ENCODE data around the gene BANP. TPM values are rescaled to one million over a fixed set of nuclear protein-coding genes. Genes with fewer than 3 reads are reported as not detected.
"Not testable (repeated sequence)": the region's sequence is repeated elsewhere in the genome, so short reads cannot be mapped to it uniquely, and the experiment has no call there.

The BANP gene
- total RNA-seq, 1 experiment from 2014 or later, result 37.2 TPM

- Histone ChIP-seq H3K4me2 (ENCODE audit: low read length) (no peak overlapping the region), H3K36me3 (ENCODE audit: control insufficient read depth in 1 of 2, insufficient read depth in 2 of 2, low read length in 2 of 2) (peaks cover 0 to 10% of the 10 kb centered on the region in 2 experiments; a peak in 2 of 4 replicates), H3K79me2 (ENCODE audit: insufficient read depth, low read length) (no peaks in the 10 kb centered on the region), H3K9ac (ENCODE audit: low read length) (no peak overlapping the region), H3K27me3 (ENCODE audit: insufficient read depth, low read length) (no peaks in the 10 kb centered on the region), H3K4me1 (ENCODE audit: control insufficient read depth in 1 of 2, insufficient read depth in 2 of 2, low read length in 2 of 2) (no peaks in the 10 kb centered on the region), H3K9me2 (ENCODE audit: insufficient read depth) (no peaks in the 10 kb centered on the region), H3K9me3 (ENCODE audit: control insufficient read depth in 1 of 2, insufficient read depth in 1 of 2, low read depth in 1 of 2, low read length in 2 of 2) (no peaks in the 10 kb centered on the region; a peak in 1 of 4 replicates), H3K4me3 (replicated peaks in 1 of 2; ENCODE audit: low read depth in 1 of 2, low read length in 2 of 2) (no peak overlapping the region), H2AFZ (ENCODE audit: low read depth, low read length, poor library complexity, severe bottlenecking) (no peak overlapping the region), H3K27ac (ENCODE audit: low read depth, low read length) (no peak overlapping the region), H4K20me1 (ENCODE audit: insufficient read depth) (no peaks in the 10 kb centered on the region)
- no TSS peak for BruUV-seq (replicated peaks)
- DNase-seq (ENCODE audit: low read depth, low spot score), result no peak
- ChIA-PET CTCF (no interaction called here), POLR2A (no interaction called here), RAD21 (ENCODE audit: low non-redundant PET in 1 of 2, low total read pairs in 2 of 2, uncharacterized antibody in 2 of 2, unreplicated experiment in 2 of 2) (no interaction called here)
- intact Hi-C loops (cut with micrococcal nuclease), result no loop called here
- no peak for TF ChIP-seq CEBPB (IDR thresholded peaks at IDR 0.05; ENCODE audit: low read depth)
- no peak for ATAC-seq
Measured at GRCh38 chr16:88052661-88053060, 101.4 kb downstream of the BANP start.

- H3K9ac ChIP-seq (ENCODE audit: low read length); H3K27ac ChIP-seq (ENCODE audit: low read depth, low read length); DNase-seq (ENCODE audit: low read depth, low spot score); H3K9me3 ChIP-seq (ENCODE audit: control insufficient read depth in 1 of 2, insufficient read depth in 1 of 2, low read depth in 1 of 2, low read length in 2 of 2); RAD21 ChIA-PET (ENCODE audit: low non-redundant PET in 1 of 2, low total read pairs in 2 of 2, uncharacterized antibody in 2 of 2, unreplicated experiment in 2 of 2); CTCF ChIA-PET; H3K4me1 ChIP-seq (ENCODE audit: control insufficient read depth in 1 of 2, insufficient read depth in 2 of 2, low read length in 2 of 2); BruUV-seq (replicated peaks); H3K79me2 ChIP-seq (ENCODE audit: insufficient read depth, low read length); H3K4me2 ChIP-seq (ENCODE audit: low read length); H3K9me2 ChIP-seq (ENCODE audit: insufficient read depth); H2AFZ ChIP-seq (ENCODE audit: low read depth, low read length, poor library complexity, severe bottlenecking); ATAC-seq; H3K4me3 ChIP-seq (replicated peaks in 1 of 2; ENCODE audit: low read depth in 1 of 2, low read length in 2 of 2); H3K27me3 ChIP-seq (ENCODE audit: insufficient read depth, low read length); intact Hi-C loops (cut with micrococcal nuclease); H4K20me1 ChIP-seq (ENCODE audit: insufficient read depth); POLR2A ChIA-PET: not testable (repeated sequence)
- H3K36me3 ChIP-seq (ENCODE audit: control insufficient read depth in 1 of 2, insufficient read depth in 2 of 2, low read length in 2 of 2), result peaks cover 0 to 10% of the 10 kb centered on the region in 2 experiments; a peak in 2 of 4 replicates
Measured at GRCh38 chr16:88053479-88053878, 102.2 kb downstream of the BANP start.

- DNase-seq (ENCODE audit: low read depth, low spot score) (no peak), ATAC-seq (no peak)
- intact Hi-C loops (cut with micrococcal nuclease), result no loop called here
- Histone ChIP-seq H2AFZ (ENCODE audit: low read depth, low read length, poor library complexity, severe bottlenecking) (no peak overlapping the region), H3K9me3 (ENCODE audit: control insufficient read depth in 1 of 2, insufficient read depth in 1 of 2, low read depth in 1 of 2, low read length in 2 of 2) (no peaks in the 10 kb centered on the region; a peak in 1 of 4 replicates), H3K9me2 (ENCODE audit: insufficient read depth) (no peaks in the 10 kb centered on the region), H3K9ac (ENCODE audit: low read length) (no peak overlapping the region), H3K27ac (ENCODE audit: low read depth, low read length) (no peak overlapping the region), H3K79me2 (ENCODE audit: insufficient read depth, low read length) (no peaks in the 10 kb centered on the region), H3K4me1 (ENCODE audit: control insufficient read depth in 1 of 2, insufficient read depth in 2 of 2, low read length in 2 of 2) (no peaks in the 10 kb centered on the region), H3K36me3 (ENCODE audit: control insufficient read depth in 1 of 2, insufficient read depth in 2 of 2, low read length in 2 of 2) (peaks cover 0 to 10% of the 10 kb centered on the region in 2 experiments; a peak in 2 of 4 replicates), H4K20me1 (ENCODE audit: insufficient read depth) (no peaks in the 10 kb centered on the region), H3K4me3 (replicated peaks in 1 of 2; ENCODE audit: low read depth in 1 of 2, low read length in 2 of 2) (no peak overlapping the region), H3K4me2 (ENCODE audit: low read length) (no peak overlapping the region), H3K27me3 (ENCODE audit: insufficient read depth, low read length) (no peaks in the 10 kb centered on the region)
- RAD21 ChIA-PET (ENCODE audit: low non-redundant PET in 1 of 2, low total read pairs in 2 of 2, uncharacterized antibody in 2 of 2, unreplicated experiment in 2 of 2), result no interaction called here
- BruUV-seq (replicated peaks), result no TSS peak
- CTCF ChIA-PET, result no interaction called here
- POLR2A ChIA-PET, result no interaction called here
- no peak for TF ChIP-seq SIN3A (IDR thresholded peaks at IDR 0.05; ENCODE audit: low read depth)
- no peak for TF ChIP-seq CEBPB (IDR thresholded peaks at IDR 0.05; ENCODE audit: low read depth)
- no peak for TF ChIP-seq RAD21 (IDR thresholded peaks at IDR 0.05; ENCODE audit: low read depth)
- TF ChIP-seq EZH2 (IDR thresholded peaks at IDR 0.05), result no peak
- TF ChIP-seq, protein P1, sequence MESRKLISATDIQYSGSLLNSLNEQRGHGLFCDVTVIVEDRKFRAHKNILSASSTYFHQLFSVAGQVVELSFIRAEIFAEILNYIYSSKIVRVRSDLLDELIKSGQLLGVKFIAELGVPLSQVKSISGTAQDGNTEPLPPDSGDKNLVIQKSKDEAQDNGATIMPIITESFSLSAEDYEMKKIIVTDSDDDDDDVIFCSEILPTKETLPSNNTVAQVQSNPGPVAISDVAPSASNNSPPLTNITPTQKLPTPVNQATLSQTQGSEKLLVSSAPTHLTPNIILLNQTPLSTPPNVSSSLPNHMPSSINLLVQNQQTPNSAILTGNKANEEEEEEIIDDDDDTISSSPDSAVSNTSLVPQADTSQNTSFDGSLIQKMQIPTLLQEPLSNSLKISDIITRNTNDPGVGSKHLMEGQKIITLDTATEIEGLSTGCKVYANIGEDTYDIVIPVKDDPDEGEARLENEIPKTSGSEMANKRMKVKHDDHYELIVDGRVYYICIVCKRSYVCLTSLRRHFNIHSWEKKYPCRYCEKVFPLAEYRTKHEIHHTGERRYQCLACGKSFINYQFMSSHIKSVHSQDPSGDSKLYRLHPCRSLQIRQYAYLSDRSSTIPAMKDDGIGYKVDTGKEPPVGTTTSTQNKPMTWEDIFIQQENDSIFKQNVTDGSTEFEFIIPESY (IDR thresholded peaks at IDR 0.05; ENCODE audit: extremely low read depth, insufficient replicate concordance, low read length), result no peak
- no peak for TF ChIP-seq ELF1 (IDR thresholded peaks at IDR 0.05; ENCODE audit: borderline replicate concordance, low read depth)
- TF ChIP-seq POLR2AphosphoS5 (IDR thresholded peaks at IDR 0.05; ENCODE audit: low read depth, low read length), result no peak
- TF ChIP-seq SRF (IDR thresholded peaks at IDR 0.05; ENCODE audit: low read depth), result no peak
- TF ChIP-seq JUND (IDR thresholded peaks at IDR 0.05), result no peak
- no peak for TF ChIP-seq MAX (IDR thresholded peaks at IDR 0.05)
- TF ChIP-seq EGR1 (IDR thresholded peaks at IDR 0.05; ENCODE audit: low read depth), result no peak
- TF ChIP-seq SP1 (IDR thresholded peaks at IDR 0.05; ENCODE audit: low read depth), result no peak
- TF ChIP-seq, protein P2, sequence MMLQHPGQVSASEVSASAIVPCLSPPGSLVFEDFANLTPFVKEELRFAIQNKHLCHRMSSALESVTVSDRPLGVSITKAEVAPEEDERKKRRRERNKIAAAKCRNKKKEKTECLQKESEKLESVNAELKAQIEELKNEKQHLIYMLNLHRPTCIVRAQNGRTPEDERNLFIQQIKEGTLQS (IDR thresholded peaks at IDR 0.05), result no peak
- no peak for TF ChIP-seq YY1 (IDR thresholded peaks at IDR 0.05; ENCODE audit: extremely low read depth, insufficient replicate concordance, low read depth, low read length)
Measured at GRCh38 chr16:88055356-88055755, 104.1 kb downstream of the BANP start.

Data from HCT116 (cell line).